Measurements from ENCODE around the gene CLDN8.

- TF ChIP-seq, protein P1, sequence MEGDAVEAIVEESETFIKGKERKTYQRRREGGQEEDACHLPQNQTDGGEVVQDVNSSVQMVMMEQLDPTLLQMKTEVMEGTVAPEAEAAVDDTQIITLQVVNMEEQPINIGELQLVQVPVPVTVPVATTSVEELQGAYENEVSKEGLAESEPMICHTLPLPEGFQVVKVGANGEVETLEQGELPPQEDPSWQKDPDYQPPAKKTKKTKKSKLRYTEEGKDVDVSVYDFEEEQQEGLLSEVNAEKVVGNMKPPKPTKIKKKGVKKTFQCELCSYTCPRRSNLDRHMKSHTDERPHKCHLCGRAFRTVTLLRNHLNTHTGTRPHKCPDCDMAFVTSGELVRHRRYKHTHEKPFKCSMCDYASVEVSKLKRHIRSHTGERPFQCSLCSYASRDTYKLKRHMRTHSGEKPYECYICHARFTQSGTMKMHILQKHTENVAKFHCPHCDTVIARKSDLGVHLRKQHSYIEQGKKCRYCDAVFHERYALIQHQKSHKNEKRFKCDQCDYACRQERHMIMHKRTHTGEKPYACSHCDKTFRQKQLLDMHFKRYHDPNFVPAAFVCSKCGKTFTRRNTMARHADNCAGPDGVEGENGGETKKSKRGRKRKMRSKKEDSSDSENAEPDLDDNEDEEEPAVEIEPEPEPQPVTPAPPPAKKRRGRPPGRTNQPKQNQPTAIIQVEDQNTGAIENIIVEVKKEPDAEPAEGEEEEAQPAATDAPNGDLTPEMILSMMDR (IDR thresholded peaks at IDR 0.05): no peak
- no peak for TF ChIP-seq POLR2A (IDR thresholded peaks at IDR 0.05)
These were observed 9.2 kb downstream of the CLDN8 start for GRCh38 chr21:30206551-30207251.

All from breast epithelium (tissue), 3 donors.